ENCODE results near the gene INSM1.

Gene INSM1

GRCh38 chr20:20359628-20360027 is 8.3 kb upstream of the INSM1 start:
- no peak for TF ChIP-seq CTCF (IDR thresholded peaks at IDR 0.05; ENCODE audit: low read depth, low read length, missing control alignments)
- in situ Hi-C loops (cut with HindIII; ENCODE audit: low sequenced_read_pairs) = loop anchor here (25.0 kb wide), 1 partner anchor 203 kb away; no protein-coding TSS in a partner anchor
- no peak overlapping the region for H3K4me3 ChIP-seq (ENCODE audit: low read depth, low read length)
- DNase-seq (ENCODE audit: low read depth) = no peak

- TF ChIP-seq CTCF (IDR thresholded peaks at IDR 0.05; ENCODE audit: low read depth, low read length, missing control alignments) = peak; percentile 94
- in situ Hi-C loops (cut with HindIII; ENCODE audit: low sequenced_read_pairs) = loop anchor here (25.0 kb wide), 1 partner anchor 202 kb away; no protein-coding TSS in a partner anchor
- peak; percentile 33 for DNase-seq (ENCODE audit: low read depth)
- no peak overlapping the region for H3K4me3 ChIP-seq (ENCODE audit: low read depth, low read length)
Measured at GRCh38 chr20:20360464-20360863, 7.4 kb upstream of the INSM1 start.

- no peak overlapping the region for H3K4me3 ChIP-seq (ENCODE audit: low read depth, low read length)
- no peak for DNase-seq (ENCODE audit: low read depth)
- in situ Hi-C loops (cut with HindIII; ENCODE audit: low sequenced_read_pairs) = loop anchor here (25.0 kb wide), 1 partner anchor 199 kb away; no protein-coding TSS in a partner anchor
Measured at GRCh38 chr20:20362774-20363433, 5.0 kb upstream of the INSM1 start.

GRCh38 chr20:20363434-20363798 is 4.5 kb upstream of the INSM1 start:
- H3K4me3 ChIP-seq (ENCODE audit: low read depth, low read length) = no peak overlapping the region
- in situ Hi-C loops (cut with HindIII; ENCODE audit: low sequenced_read_pairs) = loop anchor here (25.0 kb wide), 1 partner anchor 199 kb away; no protein-coding TSS in a partner anchor
- DNase-seq (ENCODE audit: low read depth) = no peak
- TF ChIP-seq CTCF (IDR thresholded peaks at IDR 0.05; ENCODE audit: low read depth, low read length, missing control alignments) = no peak

More at GRCh38 chr20:20362774-20363433, 5.0 kb upstream of the INSM1 start:
- TF ChIP-seq CTCF (IDR thresholded peaks at IDR 0.05; ENCODE audit: low read depth, low read length, missing control alignments) = no peak

GRCh38 chr20:20363799-20364592 is 3.9 kb upstream of the INSM1 start:
- TF ChIP-seq CTCF (IDR thresholded peaks at IDR 0.05; ENCODE audit: low read depth, low read length, missing control alignments) = no peak
- H3K4me3 ChIP-seq (ENCODE audit: low read depth, low read length) = no peak overlapping the region
- in situ Hi-C loops (cut with HindIII; ENCODE audit: low sequenced_read_pairs) = loop anchor here (25.0 kb wide), 1 partner anchor 198 kb away; no protein-coding TSS in a partner anchor
- DNase-seq (ENCODE audit: low read depth) = no peak

GRCh38 chr20:20364593-20365479 is 3.1 kb upstream of the INSM1 start:
- no peak overlapping the region for H3K4me3 ChIP-seq (ENCODE audit: low read depth, low read length)
- DNase-seq (ENCODE audit: low read depth) = no peak
- in situ Hi-C loops (cut with HindIII; ENCODE audit: low sequenced_read_pairs) = loop anchor here (25.0 kb wide), 1 partner anchor 197 kb away; no protein-coding TSS in a partner anchor
- TF ChIP-seq CTCF (IDR thresholded peaks at IDR 0.05; ENCODE audit: low read depth, low read length, missing control alignments) = no peak
